ENCODE measurements around the gene ABRACL.

ABRACL gene

DNA sequence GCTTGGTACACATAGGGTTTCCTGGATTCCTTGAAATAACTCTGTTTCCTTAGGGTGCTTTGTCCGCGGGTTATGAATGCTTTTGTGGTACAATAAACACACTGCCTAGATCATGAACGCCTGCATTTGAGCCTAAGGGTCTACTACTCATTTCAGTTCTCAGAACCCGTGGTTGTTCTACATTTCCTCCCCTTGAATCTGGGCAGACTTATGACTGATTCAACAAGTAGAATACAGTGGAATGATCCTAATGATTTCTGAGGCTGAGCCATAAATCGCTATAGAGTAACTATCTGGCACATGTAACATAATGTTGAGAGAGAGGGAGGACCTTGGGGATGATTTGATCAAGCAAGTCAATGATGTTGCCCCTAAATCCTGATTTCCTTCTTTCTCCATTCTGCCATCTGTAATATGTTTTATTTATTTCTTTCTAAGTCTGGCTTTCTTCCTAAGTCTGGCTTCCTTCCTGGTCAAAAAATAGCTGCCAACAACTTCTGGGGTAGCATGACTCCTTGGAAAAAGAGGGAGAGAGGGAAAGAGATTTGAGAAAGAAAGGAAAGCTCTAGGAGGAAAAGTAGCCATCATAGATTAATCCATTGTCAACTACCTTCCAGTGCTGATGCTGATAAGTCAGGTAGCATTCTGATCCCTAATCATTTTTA lies 23.0 kb downstream of the ABRACL start:
- Histone ChIP-seq H3K79me2 (no peaks in the 10 kb centered on the region), H2AFZ (no peak overlapping the region), H3K36me3 (ENCODE audit: control insufficient read depth, insufficient read depth, low read length) (no peaks in the 10 kb centered on the region), H3K4me3 (ENCODE audit: low read depth, low read length) (no peak overlapping the region), H3K9ac (no peak overlapping the region), H3K9me3 (ENCODE audit: control insufficient read depth, low read length) (no peaks in the 10 kb centered on the region), H3K4me1 (no peaks in the 10 kb centered on the region), H3K4me2 (ENCODE audit: low read length) (no peak overlapping the region), H3K27ac (no peak overlapping the region), H3K27me3 (ENCODE audit: control insufficient read depth, insufficient read depth, low read length) (no peaks in the 10 kb centered on the region)
- TF ChIP-seq, protein P1, sequence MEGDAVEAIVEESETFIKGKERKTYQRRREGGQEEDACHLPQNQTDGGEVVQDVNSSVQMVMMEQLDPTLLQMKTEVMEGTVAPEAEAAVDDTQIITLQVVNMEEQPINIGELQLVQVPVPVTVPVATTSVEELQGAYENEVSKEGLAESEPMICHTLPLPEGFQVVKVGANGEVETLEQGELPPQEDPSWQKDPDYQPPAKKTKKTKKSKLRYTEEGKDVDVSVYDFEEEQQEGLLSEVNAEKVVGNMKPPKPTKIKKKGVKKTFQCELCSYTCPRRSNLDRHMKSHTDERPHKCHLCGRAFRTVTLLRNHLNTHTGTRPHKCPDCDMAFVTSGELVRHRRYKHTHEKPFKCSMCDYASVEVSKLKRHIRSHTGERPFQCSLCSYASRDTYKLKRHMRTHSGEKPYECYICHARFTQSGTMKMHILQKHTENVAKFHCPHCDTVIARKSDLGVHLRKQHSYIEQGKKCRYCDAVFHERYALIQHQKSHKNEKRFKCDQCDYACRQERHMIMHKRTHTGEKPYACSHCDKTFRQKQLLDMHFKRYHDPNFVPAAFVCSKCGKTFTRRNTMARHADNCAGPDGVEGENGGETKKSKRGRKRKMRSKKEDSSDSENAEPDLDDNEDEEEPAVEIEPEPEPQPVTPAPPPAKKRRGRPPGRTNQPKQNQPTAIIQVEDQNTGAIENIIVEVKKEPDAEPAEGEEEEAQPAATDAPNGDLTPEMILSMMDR (IDR thresholded peaks at IDR 0.05): no peak

DNA sequence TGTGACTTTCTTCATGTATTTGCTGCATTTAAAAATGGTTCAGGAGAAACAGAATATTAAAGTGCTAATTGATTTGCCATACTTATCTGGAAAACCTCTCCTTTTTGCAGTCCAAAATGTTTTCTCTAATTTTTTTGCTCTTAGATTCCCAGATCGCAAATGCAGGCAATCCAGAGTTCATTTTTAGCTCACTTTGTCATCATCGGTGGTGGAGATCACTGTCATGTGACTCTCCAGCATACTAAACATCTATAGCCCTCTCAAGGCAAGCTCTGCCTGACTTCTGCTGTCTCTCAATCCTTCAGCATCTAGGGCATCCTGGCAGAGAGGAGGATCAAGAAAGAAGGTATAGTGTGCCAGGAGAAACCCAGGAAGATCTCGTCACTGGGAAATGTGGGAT lies 24.8 kb downstream of the ABRACL start:
- Histone ChIP-seq H2AFZ (no peak overlapping the region), H3K4me1 (no peaks in the 10 kb centered on the region), H3K27ac (no peak overlapping the region)

DNA sequence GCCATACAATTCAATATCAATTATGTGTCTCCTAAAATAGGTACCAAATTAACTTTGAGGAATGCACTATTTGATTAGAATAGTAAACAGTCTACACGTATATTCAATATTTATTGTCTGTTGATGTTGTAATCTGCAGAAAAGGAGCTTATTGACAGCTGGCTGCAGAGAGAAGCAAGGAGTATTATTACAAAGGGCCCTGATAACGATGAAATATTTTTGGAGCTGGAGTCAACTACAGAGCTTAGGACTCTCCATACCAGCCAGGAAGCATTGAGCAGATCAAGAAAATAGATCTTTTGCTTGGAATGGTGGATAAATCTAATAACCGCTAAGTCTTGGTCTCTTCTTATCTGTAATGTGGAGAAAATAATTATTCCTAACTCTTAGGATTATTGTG lies 25.5 kb downstream of the ABRACL start:
- Histone ChIP-seq H3K27ac (no peak overlapping the region), H3K4me2 (ENCODE audit: low read length) (no peak overlapping the region), H3K4me3 (ENCODE audit: low read depth, low read length) (no peak overlapping the region), H3K79me2 (no peaks in the 10 kb centered on the region), H3K27me3 (ENCODE audit: control insufficient read depth, insufficient read depth, low read length) (no peaks in the 10 kb centered on the region), H3K4me1 (no peaks in the 10 kb centered on the region), H3K36me3 (ENCODE audit: control insufficient read depth, insufficient read depth, low read length) (no peaks in the 10 kb centered on the region), H3K9me3 (ENCODE audit: control insufficient read depth, low read length) (no peaks in the 10 kb centered on the region), H2AFZ (no peak overlapping the region), H3K9ac (no peak overlapping the region)
- TF ChIP-seq, protein P1 (IDR thresholded peaks at IDR 0.05): no peak

More for the DNA sequence above, 24.8 kb downstream of the ABRACL start:
- Histone ChIP-seq H3K79me2 (no peaks in the 10 kb centered on the region), H3K9me3 (ENCODE audit: control insufficient read depth, low read length) (no peaks in the 10 kb centered on the region), H3K9ac (no peak overlapping the region), H3K4me3 (ENCODE audit: low read depth, low read length) (no peak overlapping the region), H3K27me3 (ENCODE audit: control insufficient read depth, insufficient read depth, low read length) (no peaks in the 10 kb centered on the region), H3K4me2 (ENCODE audit: low read length) (no peak overlapping the region), H3K36me3 (ENCODE audit: control insufficient read depth, insufficient read depth, low read length) (no peaks in the 10 kb centered on the region)
- TF ChIP-seq, protein P1 (IDR thresholded peaks at IDR 0.05): no peak

DNA sequence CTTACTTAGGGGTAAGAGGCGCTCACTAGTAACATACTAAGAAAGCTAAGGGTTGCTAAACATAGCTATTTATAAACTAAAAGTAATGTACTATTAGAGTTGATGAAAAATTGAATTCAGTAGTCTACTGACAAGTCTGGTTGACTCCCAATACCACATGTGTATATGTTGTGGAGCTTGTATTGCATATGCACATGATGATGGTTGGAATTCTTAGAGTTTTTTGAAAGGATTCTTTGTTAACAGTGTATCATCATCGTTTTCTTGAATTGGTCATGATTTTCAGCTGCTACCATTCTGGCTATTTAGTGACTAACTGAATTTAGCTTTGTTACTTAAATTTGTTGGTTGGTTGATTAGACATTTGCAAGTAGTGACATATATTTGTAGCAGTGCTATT lies 27.2 kb downstream of the ABRACL start:
- H3K36me3 ChIP-seq (ENCODE audit: control insufficient read depth, insufficient read depth, low read length): no peaks in the 10 kb centered on the region
- H2AFZ ChIP-seq: no peak overlapping the region
- no peaks in the 10 kb centered on the region for H3K4me1 ChIP-seq
- H3K9ac ChIP-seq: no peak overlapping the region
- no peak overlapping the region for H3K4me2 ChIP-seq (ENCODE audit: low read length)
- no peaks in the 10 kb centered on the region for H3K79me2 ChIP-seq
- no peak overlapping the region for H3K4me3 ChIP-seq (ENCODE audit: low read depth, low read length)
- TF ChIP-seq, protein P1 (IDR thresholded peaks at IDR 0.05): no peak
- H3K9me3 ChIP-seq (ENCODE audit: control insufficient read depth, low read length): no peaks in the 10 kb centered on the region
- no peak overlapping the region for H3K27ac ChIP-seq
- no peaks in the 10 kb centered on the region for H3K27me3 ChIP-seq (ENCODE audit: control insufficient read depth, insufficient read depth, low read length)

DNA sequence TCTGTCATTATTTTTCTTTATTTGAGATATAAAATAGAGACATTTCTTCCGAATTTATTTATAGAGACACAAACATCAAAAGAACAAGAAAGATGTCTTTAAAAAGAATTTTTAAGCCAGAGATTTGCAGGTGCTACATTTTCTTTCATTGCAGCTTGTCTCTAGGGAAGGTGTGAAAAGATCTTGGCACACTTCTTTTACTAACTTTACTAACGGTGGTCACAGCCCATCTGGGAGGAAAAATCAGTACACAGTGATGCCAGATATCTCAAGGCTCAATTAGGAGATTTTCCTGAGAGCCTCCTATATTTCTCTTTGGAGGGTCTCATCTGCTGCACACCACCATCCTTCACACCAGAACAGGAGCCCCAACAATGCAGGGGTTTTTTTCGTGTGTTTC lies 29.5 kb downstream of the ABRACL start:
- no peaks in the 10 kb centered on the region for H3K27me3 ChIP-seq (ENCODE audit: control insufficient read depth, insufficient read depth, low read length)
- no peaks in the 10 kb centered on the region for H3K4me1 ChIP-seq
- H3K9me3 ChIP-seq (ENCODE audit: control insufficient read depth, low read length): no peaks in the 10 kb centered on the region
- H3K4me3 ChIP-seq (ENCODE audit: low read depth, low read length): no peak overlapping the region
- no peak overlapping the region for H3K9ac ChIP-seq
- H3K27ac ChIP-seq: no peak overlapping the region
- no peak overlapping the region for H2AFZ ChIP-seq
- H3K79me2 ChIP-seq: no peaks in the 10 kb centered on the region
- H3K36me3 ChIP-seq (ENCODE audit: control insufficient read depth, insufficient read depth, low read length): no peaks in the 10 kb centered on the region
- H3K4me2 ChIP-seq (ENCODE audit: low read length): no peak overlapping the region
- TF ChIP-seq, protein P1 (IDR thresholded peaks at IDR 0.05): no peak
